Stimulated activated CD4-positive, alpha-beta T cell treated with anti-CD3 and anti-CD28 coated beads, Interleukin-4, amount 100 ng/mL, for 1 hour (primary cell): ENCODE data around the gene FAM13A.
"Not testable (repeated sequence)": the region's sequence is repeated elsewhere in the genome, so short reads cannot be mapped to it uniquely, and the experiment has no call there.

ENCODE experiments used
- DNase-seq: peaks from one replicate; pipeline ENCODE4 v3.0.0-alpha.2; 2020

FAM13A gene

GRCh38 chr4:88955580-88956380 is 101.2 kb downstream of the FAM13A start:
- no peak for DNase-seq

DNA sequence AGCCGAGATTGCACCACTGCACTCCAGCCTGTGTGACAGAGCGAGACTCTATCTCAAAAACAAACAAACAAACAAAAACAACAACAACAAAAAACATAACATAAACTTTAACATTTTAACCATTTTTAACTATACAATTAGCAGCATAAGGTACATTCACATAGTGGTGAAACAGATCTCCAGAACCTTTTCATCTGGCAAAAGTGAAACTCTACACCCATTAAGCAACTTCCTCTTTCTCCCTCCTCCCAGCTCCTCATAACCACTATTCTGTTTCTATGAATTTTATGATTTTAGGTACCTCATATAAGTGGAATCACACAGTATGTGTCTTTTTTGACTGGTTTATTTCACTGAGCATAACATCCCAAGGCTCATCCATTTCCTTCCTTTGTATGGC is 103.6 kb downstream of the FAM13A start:
- no peak for DNase-seq

DNA sequence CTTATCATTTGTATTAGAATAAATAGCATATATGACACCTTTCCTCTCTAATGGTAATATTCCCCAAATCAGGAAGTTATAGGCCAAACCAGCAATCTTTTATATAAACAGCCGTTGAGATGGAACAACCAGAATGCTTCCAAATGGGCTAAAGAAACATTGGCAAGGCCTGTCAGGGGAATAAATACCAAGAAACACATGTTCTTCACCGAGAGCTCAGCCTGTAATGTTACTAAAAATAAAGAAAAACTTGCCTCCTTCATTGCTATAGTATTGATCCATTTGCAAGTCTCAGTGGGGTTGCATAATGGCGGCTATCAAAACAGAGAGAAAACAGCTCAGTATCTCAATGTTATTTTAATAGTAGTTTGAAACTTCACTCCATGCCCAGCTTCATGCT is 104.9 kb downstream of the FAM13A start:
- DNase-seq = no peak

DNA sequence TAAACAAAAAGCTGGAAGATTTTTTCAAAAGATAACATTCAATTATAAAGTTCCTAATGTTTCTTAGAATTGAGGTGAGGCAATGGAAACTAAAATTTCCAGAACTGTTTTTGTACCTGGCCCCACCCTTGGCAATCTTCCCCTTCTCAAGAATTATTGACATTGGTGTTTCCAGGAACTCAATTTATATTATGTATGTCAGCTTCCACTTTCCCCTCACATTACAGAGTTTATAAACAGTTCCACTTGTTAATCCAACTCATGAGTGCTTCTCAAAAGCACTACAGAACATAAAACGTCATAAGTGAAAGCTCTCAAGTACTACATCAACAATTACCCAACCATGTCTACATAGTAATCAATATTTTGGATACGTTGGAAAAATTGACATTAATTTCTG is 107.4 kb downstream of the FAM13A start:
- DNase-seq = no peak

DNA sequence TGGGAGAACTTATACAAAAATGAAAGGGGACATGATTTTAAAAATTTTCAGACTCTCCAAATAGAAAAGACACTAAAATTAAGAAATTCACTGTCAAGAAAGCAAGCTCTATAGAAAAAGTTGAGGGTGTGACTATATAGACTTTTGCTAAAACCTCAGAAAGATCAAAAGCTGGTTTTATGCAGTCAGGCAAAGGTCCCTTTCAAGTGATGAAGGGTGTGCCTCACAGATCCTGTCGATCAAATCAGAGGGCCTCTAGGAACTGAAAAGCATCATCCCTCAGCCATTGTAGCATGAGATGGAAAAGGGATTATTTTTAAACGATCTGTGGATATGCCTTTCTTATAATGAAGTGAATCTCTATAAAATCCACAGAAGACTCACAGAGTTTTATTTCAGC is 116.5 kb downstream of the FAM13A start:
- no peak for DNase-seq

DNA sequence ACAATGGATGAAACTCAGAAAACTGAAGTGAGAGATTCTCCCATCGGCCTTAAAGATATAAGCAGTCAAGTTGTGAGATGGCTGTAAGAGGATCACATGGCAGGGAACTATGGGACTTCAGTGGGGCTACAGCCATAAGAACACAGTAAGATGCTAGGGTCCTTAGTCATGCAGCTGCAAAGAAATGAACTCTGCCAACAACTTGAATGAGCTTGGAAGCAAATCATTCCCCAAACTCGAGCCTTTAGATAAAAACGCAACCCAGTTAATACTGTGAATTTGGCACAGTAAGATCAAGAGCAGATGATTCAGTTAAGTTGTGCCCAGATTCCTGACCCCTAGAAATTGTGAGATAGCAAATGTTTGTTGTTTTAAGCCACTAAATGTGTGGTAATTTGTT is 117.3 kb downstream of the FAM13A start:
- no peak for DNase-seq

- DNase-seq = no peak
Observed at GRCh38 chr4:88938138-88938537, 118.8 kb downstream of the FAM13A start.

- no peak for DNase-seq
Observed at GRCh38 chr4:88937081-88937480, 119.9 kb downstream of the FAM13A start.

DNA sequence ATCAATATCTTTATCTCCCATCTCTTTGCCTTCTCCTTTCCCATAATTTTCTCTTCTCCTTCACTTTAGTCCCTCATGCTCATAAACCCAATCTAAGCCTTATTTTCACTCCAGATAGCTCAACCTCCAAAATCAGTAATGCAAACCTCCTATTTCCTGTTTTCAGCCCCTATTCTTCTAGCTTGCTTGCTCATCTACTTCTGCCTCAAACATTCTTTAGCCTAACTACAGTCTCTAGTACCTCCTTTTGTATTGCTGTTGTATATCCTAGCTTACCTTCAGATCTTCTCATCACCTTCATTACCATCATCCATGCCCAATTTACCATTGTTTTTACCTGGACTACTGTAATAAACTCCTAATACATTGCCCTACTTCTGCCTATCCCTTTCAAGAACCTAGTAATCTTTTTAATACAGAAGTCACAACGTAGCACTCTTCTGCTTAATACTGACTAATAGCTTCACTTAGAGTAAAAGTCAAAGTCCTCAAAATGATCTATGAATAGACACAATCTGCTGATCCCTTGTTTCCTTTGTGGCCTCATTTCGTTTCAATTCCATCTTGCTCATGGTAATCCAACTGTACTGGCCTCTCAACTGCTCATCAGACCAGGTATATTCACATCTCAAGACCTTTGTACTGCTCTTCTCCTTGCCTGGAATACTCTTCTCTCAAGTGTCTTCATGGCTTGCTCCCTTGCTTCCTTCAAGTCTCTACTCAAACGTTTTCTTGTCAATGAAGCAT is 123.4 kb downstream of the FAM13A start:
- DNase-seq = no peak

DNA sequence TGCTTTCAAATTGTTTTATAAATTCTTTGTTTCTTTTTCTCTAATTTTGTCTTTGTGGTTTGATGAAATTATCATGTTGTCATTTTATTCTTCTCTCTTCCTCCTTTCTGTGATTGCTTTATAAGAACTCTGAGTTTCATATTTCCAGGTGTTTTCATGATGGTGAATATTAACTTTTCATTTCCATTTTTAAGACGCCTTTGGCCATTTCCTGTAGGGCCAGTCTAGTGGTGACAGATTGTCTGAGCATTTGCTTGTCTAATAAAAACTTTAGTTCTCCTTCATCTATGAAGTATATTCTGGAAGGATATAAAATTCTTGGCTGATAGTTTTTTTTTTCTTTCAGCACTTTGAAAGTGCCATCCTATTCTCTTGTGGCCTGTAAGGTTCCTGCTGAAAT is 128.1 kb downstream of the FAM13A start:
- no peak for DNase-seq

DNA sequence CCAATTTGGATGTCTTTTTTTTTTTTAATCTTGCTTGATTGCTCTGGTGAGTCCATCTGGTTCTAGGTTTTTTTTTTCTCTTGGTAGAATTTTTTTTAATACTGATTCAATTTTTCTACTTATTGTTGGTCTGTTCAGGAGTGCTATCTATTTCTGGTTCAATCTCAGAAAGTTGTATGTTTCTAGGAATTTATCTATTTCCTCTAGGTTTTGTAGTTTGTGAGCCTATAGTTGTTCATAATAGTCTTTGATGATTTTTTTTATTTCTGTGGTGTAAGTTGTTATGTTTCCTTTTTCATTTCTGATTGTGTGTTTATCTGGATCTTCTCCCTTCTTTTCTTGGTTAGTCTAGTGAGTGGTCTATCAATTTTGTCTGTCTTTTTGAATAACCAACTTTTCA is 129.6 kb downstream of the FAM13A start:
- no peak for DNase-seq

- no peak for DNase-seq
Observed at GRCh38 chr4:88919056-88919455, 137.9 kb downstream of the FAM13A start.

- DNase-seq = not testable (repeated sequence)
Observed at GRCh38 chr4:88913181-88913580, 143.8 kb downstream of the FAM13A start.

DNA sequence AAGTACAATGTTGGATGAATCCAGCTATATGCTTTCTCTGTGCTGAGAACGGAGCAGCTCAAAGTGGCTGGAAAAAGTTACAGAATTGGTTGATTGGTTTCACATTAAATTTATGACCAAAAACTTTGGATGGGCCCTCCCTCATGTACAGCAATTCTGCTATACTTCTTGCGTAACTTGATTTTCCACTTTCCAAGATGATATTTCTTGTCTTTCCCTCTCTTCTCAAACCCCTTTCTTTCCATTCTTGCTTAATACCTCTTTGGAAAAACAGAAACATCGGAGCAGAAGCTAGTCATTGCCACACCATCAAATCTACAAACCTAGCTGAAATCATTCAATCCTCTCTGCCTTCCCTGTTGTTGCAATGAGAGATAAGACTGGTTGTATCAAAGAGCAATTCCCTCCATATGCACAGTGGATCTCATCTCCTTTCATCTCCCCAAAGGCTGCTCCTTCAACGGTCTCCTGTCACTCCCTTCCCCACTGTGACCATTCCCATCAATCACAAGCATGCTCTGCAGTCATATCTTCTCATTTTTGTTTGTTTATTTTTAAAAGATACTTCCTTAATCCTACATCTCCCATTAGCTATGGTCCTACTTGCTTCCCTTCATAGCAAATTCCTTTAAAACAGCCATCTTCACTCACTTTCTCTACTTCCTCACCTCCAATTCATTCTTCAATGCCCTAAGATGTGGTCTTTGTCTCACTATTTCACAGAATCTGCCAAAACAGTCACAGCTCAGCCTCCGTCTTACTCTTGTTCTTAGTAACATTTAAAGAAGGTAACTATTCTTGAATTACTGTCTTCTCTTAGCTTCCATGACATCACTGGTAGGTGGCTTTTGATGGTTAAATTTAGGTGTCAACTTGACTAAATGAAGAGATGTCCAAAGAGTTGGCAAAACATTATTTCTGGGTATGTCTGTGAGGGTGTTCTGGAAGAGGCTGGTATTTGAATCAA is 145.5 kb downstream of the FAM13A start:
- DNase-seq = no peak

- DNase-seq = no peak
Observed at GRCh38 chr4:88910101-88910500, 146.9 kb downstream of the FAM13A start.

GRCh38 chr4:88908521-88908920 is 148.5 kb downstream of the FAM13A start:
- no peak for DNase-seq

DNA sequence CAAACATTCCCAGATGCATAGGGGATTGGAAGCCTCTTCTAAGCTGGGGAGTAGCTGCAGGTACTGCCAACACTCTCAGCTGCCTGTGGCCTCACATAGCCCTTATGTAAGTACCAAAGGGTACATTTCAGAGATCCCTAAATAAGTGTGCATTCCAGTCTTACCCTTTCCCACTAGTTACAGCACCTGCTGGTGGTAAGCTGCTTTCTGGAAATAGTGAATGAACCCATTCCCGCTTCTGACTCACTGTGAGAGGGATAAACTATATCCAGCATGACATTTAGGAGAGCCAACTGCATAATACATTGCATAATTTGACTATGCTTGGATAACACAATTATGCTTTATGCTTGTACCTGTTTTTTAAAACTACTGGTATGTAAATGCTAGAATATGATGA is 149.0 kb downstream of the FAM13A start:
- no peak for DNase-seq

DNA sequence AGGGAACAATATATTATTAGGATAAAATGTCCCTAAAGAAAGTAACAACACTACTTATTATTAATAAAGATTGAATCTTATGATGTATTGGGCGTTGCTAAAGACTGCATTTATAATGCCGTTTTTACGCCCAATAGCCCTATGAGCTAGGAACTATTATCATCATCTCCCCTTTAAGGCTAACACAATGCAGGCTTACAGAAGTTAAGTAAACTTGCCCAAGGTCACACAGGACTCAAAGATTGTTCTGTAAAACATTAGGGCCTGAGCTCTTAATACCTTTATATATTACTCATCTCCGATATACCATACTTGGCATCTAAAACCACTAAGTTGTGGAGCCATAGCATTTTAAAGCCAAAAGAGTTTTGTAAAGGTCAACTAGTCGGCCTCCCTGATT is 149.5 kb downstream of the FAM13A start:
- no peak for DNase-seq

DNA sequence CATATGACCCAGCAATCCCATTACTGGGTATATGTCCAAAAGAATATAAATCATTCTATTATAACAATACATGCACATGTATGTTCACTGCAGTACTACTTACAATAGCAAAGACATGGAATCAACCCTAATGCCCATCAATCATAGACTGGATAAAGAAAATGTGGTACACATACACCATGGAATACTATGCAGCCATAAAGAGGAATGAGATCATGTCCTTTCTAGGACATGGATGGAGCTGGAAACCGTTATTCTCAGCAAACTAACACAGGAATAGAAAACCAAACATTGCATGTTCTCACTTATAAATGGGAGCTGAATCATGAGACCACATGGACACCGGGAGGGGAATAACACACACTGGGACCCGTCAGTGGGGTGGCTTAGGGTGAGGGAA is 152.7 kb downstream of the FAM13A start:
- not testable (repeated sequence) for DNase-seq

GRCh38 chr4:88900432-88900831 is 156.6 kb downstream of the FAM13A start:
- no peak for DNase-seq

DNA sequence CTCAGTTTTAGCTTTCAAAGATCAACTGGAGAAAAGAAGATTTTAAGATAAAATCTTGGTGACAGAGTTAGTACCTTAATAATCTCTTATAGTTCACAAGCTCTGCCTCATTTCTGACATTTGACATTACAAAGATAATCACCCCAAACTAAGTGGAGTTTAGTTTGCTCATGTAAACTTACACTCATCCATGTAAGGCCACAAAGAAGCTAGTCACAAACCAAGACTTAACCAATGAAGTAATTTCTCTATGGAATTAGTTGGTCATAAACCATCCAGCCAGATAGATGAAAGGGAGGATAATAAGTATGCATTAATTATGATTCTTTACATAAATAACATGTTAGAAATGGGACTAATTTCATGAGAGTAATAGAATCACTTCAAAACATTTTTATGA is 159.2 kb downstream of the FAM13A start:
- DNase-seq = no peak

GRCh38 chr4:88897180-88897579 is 159.8 kb downstream of the FAM13A start:
- no peak for DNase-seq

DNA sequence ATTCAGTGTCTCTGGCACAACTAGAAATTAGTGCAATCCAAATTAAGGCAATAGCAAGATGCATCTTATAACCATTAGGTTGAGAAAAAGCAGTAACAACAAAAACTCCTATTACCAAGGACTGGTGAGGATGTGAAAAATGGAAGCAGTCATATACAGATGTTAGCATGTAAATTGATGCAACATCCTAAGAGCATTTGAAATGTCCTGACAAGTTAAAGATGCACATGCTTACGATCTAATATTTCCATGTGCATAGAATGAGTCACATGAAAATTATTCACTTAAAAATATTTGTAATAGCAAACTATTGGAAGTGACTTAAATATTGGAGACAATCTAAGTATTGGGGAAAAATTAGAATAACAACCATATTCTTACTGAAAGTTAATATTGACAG is 163.0 kb downstream of the FAM13A start:
- DNase-seq = no peak
